Astrocyte (in vitro differentiated cells and primary cell): ENCODE data around the gene CMTM4. TPM values are rescaled to one million over a fixed set of nuclear protein-coding genes. Genes with fewer than 3 reads are reported as not detected.

Experiments
- DNase-seq: peaks from one replicate; pipeline ENCODE4 v3.0.0-alpha.2; 2010; ENCODE audit warnings: low read depth
- FAIRE-seq: peaks from 2 replicates; lab custom pipeline; 2011; peaks lifted over from hg19 to GRCh38; lab: Jason Lieb, UNC
- H2AFZ ChIP-seq: 2 replicates; pipeline ENCODE4 v1.6.0; 2012; ENCODE audit warnings: low read depth, low read length, inconsistent platforms
- H3K27ac ChIP-seq: 2 replicates; pipeline ENCODE4 v1.5.1; 2011; ENCODE audit warnings: low read depth, low read length, inconsistent platforms
- H3K27me3 ChIP-seq: 2 replicates; pipeline ENCODE4 v1.6.0; 2011; ENCODE audit warnings: low read length, inconsistent platforms; ENCODE audit not compliant: insufficient read depth
- H3K36me3 ChIP-seq: 2 replicates; pipeline ENCODE4 v1.5.1; 2011; ENCODE audit warnings: low read length, inconsistent platforms; ENCODE audit not compliant: insufficient read depth
- H3K4me1 ChIP-seq: 2 replicates; pipeline ENCODE4 v1.5.1; 2011; ENCODE audit warnings: low read length, inconsistent platforms; ENCODE audit not compliant: insufficient read depth
- H3K4me2 ChIP-seq: 2 replicates; pipeline ENCODE4 v1.6.0; 2012; ENCODE audit warnings: low read length, inconsistent platforms
- H3K4me3 ChIP-seq: 2 replicates; pipeline ENCODE4 v1.5.1; 2011; ENCODE audit warnings: low read depth, mild to moderate bottlenecking, low read length, inconsistent platforms; ENCODE audit not compliant: insufficient read depth
- H3K79me2 ChIP-seq: 2 replicates; pipeline ENCODE4 v1.6.0; 2012; ENCODE audit warnings: mild to moderate bottlenecking, low read length, inconsistent platforms; ENCODE audit not compliant: insufficient read depth
- H3K9ac ChIP-seq: 2 replicates; pipeline ENCODE4 v1.6.0; 2012; ENCODE audit warnings: mild to moderate bottlenecking, low read length, inconsistent platforms
- H3K9me3 ChIP-seq: 2 replicates; pipeline ENCODE4 v1.5.1; 2012; ENCODE audit warnings: low read depth, mild to moderate bottlenecking, low read length, inconsistent platforms; ENCODE audit not compliant: insufficient read depth
- H4K20me1 ChIP-seq: 2 replicates; pipeline ENCODE4 v1.6.0; 2012; ENCODE audit warnings: low read length, inconsistent platforms; ENCODE audit not compliant: insufficient read depth
- H3K27ac Mint-ChIP-seq: one replicate; pipeline ENCODE4 v1.8.0; 2021; ENCODE audit warnings: mild to moderate bottlenecking, mixed read lengths; ENCODE audit not compliant: unreplicated experiment
- H3K27me3 Mint-ChIP-seq: one replicate; pipeline ENCODE4 v1.8.0; 2021; ENCODE audit warnings: low read depth, mixed read lengths; ENCODE audit not compliant: unreplicated experiment
- H3K36me3 Mint-ChIP-seq: one replicate; pipeline ENCODE4 v1.8.0; 2021; ENCODE audit warnings: low read depth, mixed read lengths; ENCODE audit not compliant: unreplicated experiment
- H3K4me1 Mint-ChIP-seq: one replicate; pipeline ENCODE4 v1.8.0; 2021; ENCODE audit warnings: low read depth, mixed read lengths; ENCODE audit not compliant: unreplicated experiment
- H3K4me3 Mint-ChIP-seq: one replicate; pipeline ENCODE4 v1.8.0; 2021; ENCODE audit warnings: mild to moderate bottlenecking, moderate library complexity, mixed read lengths; ENCODE audit not compliant: unreplicated experiment
- H3K9me3 Mint-ChIP-seq: one replicate; pipeline ENCODE4 v1.8.0; 2021; ENCODE audit warnings: mild to moderate bottlenecking, mixed read lengths; ENCODE audit not compliant: unreplicated experiment
- EZH2 ChIP-seq: IDR thresholded peaks from 2 replicates; pipeline ENCODE4 v1.6.1; 2012; ENCODE audit warnings: mild to moderate bottlenecking, low read length, inconsistent platforms; ENCODE audit not compliant: insufficient read depth
- total RNA-seq: library from RNA; stranded (reverse); gene quantifications from 2 replicates; pipeline ENCODE4 v1.2.1, GENCODE V29; 2021
- TF ChIP-seq, protein P1 (sequence below): IDR thresholded peaks from 2 replicates; pipeline ENCODE4 v1.5.1; 2011; ENCODE audit warnings: low read depth, mild to moderate bottlenecking, inconsistent platforms, low read length, moderate library complexity; ENCODE audit not compliant: insufficient read depth

The CMTM4 gene
- total RNA-seq, 1 donor from 2014 or later = 20.9 TPM

DNA sequence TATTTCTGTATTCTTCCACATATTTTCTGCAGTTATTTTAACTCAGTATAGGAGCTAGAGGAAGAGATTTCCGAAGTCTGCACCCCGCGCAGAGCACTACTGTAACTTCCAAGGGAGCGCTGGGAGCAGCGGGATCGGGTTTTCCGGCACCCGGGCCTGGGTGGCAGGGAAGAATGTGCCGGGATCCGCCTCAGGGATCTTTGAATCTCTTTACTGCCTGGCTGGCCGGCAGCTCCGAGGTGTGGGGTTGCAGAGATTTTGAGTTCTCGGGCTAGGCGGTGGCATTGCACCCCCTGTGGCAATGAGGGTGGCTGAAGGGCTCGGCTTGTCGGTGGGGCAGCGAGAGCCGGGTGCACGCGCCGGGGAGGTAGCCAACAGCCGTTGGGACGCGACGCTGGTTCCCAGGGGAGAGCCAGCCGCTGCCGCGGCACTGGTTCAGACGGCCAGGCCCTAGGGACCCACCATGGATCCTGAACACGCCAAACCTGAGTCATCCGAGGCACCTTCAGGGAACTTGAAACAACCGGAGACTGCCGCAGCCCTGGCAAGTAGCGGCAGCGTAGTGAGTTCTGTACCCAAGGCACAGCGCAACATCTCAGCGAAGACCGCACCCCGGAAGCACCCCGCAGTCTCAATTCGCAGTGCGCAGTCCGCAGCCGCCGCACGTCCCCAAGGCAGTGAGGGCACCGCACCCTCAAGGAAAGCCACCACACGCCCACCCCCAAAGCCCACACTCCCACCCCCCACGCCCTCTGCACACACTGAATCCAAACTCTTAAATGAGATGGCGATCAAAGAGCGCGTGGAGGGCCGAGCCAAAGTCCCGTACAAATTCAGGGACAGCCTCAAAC is 130.3 kb downstream of the CMTM4 start, which contains the start of gene CMTM1:
Gene CMTM1, plus strand, starts transcription at position 389 of the 851 bp plus-strand sequence. Its CDS starts 75 bp downstream, at position 464.
- Histone ChIP-seq H3K4me2 (no peak within 1 kb of the TSS), H4K20me1 (peaks cover 6% of the 10 kb centered on the region), H3K4me3 (no peak within 1 kb of the TSS), H3K79me2 (no peaks in the 10 kb centered on the region), H3K36me3 (peaks cover 7% of the 10 kb centered on the region), H3K27ac (no peak within 1 kb of the TSS), H3K9me3 (no peaks in the 10 kb centered on the region), H3K27me3 (no peaks in the 10 kb centered on the region), H2AFZ (no peak within 1 kb of the TSS), H3K9ac (no peak within 1 kb of the TSS), H3K4me1 (peaks cover 26% of the 10 kb centered on the region)
- no peak for TF ChIP-seq EZH2
- TF ChIP-seq, protein P1, sequence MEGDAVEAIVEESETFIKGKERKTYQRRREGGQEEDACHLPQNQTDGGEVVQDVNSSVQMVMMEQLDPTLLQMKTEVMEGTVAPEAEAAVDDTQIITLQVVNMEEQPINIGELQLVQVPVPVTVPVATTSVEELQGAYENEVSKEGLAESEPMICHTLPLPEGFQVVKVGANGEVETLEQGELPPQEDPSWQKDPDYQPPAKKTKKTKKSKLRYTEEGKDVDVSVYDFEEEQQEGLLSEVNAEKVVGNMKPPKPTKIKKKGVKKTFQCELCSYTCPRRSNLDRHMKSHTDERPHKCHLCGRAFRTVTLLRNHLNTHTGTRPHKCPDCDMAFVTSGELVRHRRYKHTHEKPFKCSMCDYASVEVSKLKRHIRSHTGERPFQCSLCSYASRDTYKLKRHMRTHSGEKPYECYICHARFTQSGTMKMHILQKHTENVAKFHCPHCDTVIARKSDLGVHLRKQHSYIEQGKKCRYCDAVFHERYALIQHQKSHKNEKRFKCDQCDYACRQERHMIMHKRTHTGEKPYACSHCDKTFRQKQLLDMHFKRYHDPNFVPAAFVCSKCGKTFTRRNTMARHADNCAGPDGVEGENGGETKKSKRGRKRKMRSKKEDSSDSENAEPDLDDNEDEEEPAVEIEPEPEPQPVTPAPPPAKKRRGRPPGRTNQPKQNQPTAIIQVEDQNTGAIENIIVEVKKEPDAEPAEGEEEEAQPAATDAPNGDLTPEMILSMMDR = no peak
- FAIRE-seq (no peak), DNase-seq (no peak)
- Mint-ChIP-seq H3K27me3 (no peaks in the 10 kb centered on the region), H3K9me3 (no peaks in the 10 kb centered on the region), H3K4me3 (no peak within 1 kb of the TSS), H3K4me1 (peaks cover 24% of the 10 kb centered on the region), H3K27ac (no peak within 1 kb of the TSS), H3K36me3 (peaks cover 13% of the 10 kb centered on the region)

Other genes with a start within 250 kb of the CMTM4 start
- 12.4 and 16.5 TPM in 2 replicates for gene TK2, start 146.6 kb downstream of the CMTM4 start, total RNA-seq
- gene CKLF, start 144.2 kb downstream of the CMTM4 start, total RNA-seq = 24.5 and 27.9 TPM in 2 replicates
- 2.7 and 6.4 TPM in 2 replicates for gene CMTM1, start 130.3 kb downstream of the CMTM4 start, total RNA-seq
- gene CMTM2, start 117.3 kb downstream of the CMTM4 start, total RNA-seq = not detected in 2 replicates
- 62.0 and 62.4 TPM in 2 replicates for gene CMTM3, start 92.0 kb downstream of the CMTM4 start, total RNA-seq
- 133 and 150 TPM in 2 replicates for gene DYNC1LI2, start 54.9 kb upstream of the CMTM4 start, total RNA-seq
- 0.16 and 0.50 TPM in 2 replicates for gene TERB1, start 104.8 kb upstream of the CMTM4 start, total RNA-seq
- gene NAE1, start 134.2 kb upstream of the CMTM4 start, total RNA-seq = 55.0 and 65.0 TPM in 2 replicates
- not detected in 2 replicates for gene CA7, start 147.7 kb upstream of the CMTM4 start, total RNA-seq
- gene PDP2, start 183.8 kb upstream of the CMTM4 start, total RNA-seq = 12.1 and 16.8 TPM in 2 replicates
- gene CDH16, start 222.1 kb upstream of the CMTM4 start, total RNA-seq = not detected in 2 replicates
- gene RRAD, start 228.8 kb upstream of the CMTM4 start, total RNA-seq = 10.2 and 12.1 TPM in 2 replicates
- 69.5 and 75.6 TPM in 2 replicates for gene CIAO2B, start 237.7 kb upstream of the CMTM4 start, total RNA-seq
- gene CES2, start 238.8 kb upstream of the CMTM4 start, total RNA-seq = 22.9 and 28.8 TPM in 2 replicates